CD4-positive, CD25-positive, alpha-beta regulatory T cell (primary cell): ENCODE results near the gene SCN4B. TPM values are rescaled to one million over a fixed set of nuclear protein-coding genes. Genes with fewer than 3 reads are reported as not detected.
"Not testable (repeated sequence)": the region's sequence is repeated elsewhere in the genome, so short reads cannot be mapped to it uniquely, and the experiment has no call there.

Experiments
- ATAC-seq, 2 donors: fragments of 150-1000 bp; cut with Tn5 transposase; one replicate each; pipeline ENCODE4 v1.10.0; 2021; ENCODE audit warnings: low read depth in 2 of 2, moderate number of reproducible peaks in 2 of 2, moderate library complexity in 1 of 2
- DNase-seq, 3 donors: peaks; one replicate each; pipeline versions ENCODE4 v3.0.0 to v3.0.0-alpha.2; 2012 to 2022; ENCODE audit warnings: mixed read lengths in 1 of 3
- H3K27ac ChIP-seq: one replicate; pipeline ENCODE4 v1.7.0; 2013; ENCODE audit warnings: mild to moderate bottlenecking, low read length; ENCODE audit not compliant: insufficient read depth, poor library complexity, severe bottlenecking
- H3K27me3 ChIP-seq: one replicate; pipeline ENCODE4 v1.7.0; 2013; ENCODE audit warnings: low read length; ENCODE audit not compliant: control insufficient read depth, insufficient read depth
- H3K36me3 ChIP-seq: one replicate; pipeline ENCODE4 v1.7.0; 2013; ENCODE audit warnings: mild to moderate bottlenecking, low read length, moderate library complexity; ENCODE audit not compliant: control insufficient read depth, insufficient read depth
- H3K4me1 ChIP-seq: 2 replicates; pipeline ENCODE4 v1.7.0; 2013; ENCODE audit warnings: mild to moderate bottlenecking, low read length; ENCODE audit not compliant: insufficient read depth, control insufficient read depth, poor library complexity, severe bottlenecking
- H3K4me3 ChIP-seq: one replicate; pipeline ENCODE4 v1.7.0; 2013; ENCODE audit warnings: low read depth, mild to moderate bottlenecking, low read length, moderate library complexity
- H3K9me3 ChIP-seq, 2 experiments: 1 replicate in 1 of 2; 2 replicates in 1 of 2; pipeline ENCODE4 v1.7.0; 2013; ENCODE audit warnings: low read length in 2 of 2, mild to moderate bottlenecking in 1 of 2, moderate library complexity in 1 of 2; ENCODE audit not compliant: control insufficient read depth in 2 of 2
- H3K27ac Mint-ChIP-seq, 3 donors: one replicate each; pipeline ENCODE4 v1.8.0; 2020 to 2022; ENCODE audit warnings: mild to moderate bottlenecking in 3 of 3, mixed read lengths in 3 of 3, moderate library complexity in 2 of 3
- H3K27me3 Mint-ChIP-seq: one replicate; pipeline ENCODE4 v1.8.0; 2022; ENCODE audit warnings: mild to moderate bottlenecking, mixed read lengths
- H3K36me3 Mint-ChIP-seq: one replicate; pipeline ENCODE4 v1.8.0; 2020; ENCODE audit warnings: mixed read lengths
- H3K4me1 Mint-ChIP-seq, 4 donors: one replicate each; pipeline ENCODE4 v1.8.0; 2020 to 2022; ENCODE audit warnings: mixed read lengths in 4 of 4, mild to moderate bottlenecking in 1 of 4
- H3K4me3 Mint-ChIP-seq, 4 donors: one replicate each; pipeline ENCODE4 v1.8.0; 2020 to 2022; ENCODE audit warnings: mild to moderate bottlenecking in 4 of 4, mixed read lengths in 4 of 4, moderate library complexity in 3 of 4
- H3K9me3 Mint-ChIP-seq, 7 donors: one replicate each; pipeline ENCODE4 v1.8.0; 2020 to 2022; ENCODE audit warnings: mixed read lengths in 7 of 7, mild to moderate bottlenecking in 3 of 7, moderate library complexity in 2 of 7
- polyA plus RNA-seq, 4 donors: library from polyadenylated mRNA; unstranded; fragments of 300-500 nt; fragmentation: Illumina TruSeq; gene quantifications; one replicate each; pipeline ENCODE4 v1.2.3, GENCODE V29; 2021
- total RNA-seq: library from RNA; stranded (reverse); gene quantifications from one replicate; pipeline ENCODE4 v1.2.3, GENCODE V29; 2022

Gene SCN4B
- total and polyA plus RNA-seq, 5 donors from 2014 or later = not detected

DNA sequence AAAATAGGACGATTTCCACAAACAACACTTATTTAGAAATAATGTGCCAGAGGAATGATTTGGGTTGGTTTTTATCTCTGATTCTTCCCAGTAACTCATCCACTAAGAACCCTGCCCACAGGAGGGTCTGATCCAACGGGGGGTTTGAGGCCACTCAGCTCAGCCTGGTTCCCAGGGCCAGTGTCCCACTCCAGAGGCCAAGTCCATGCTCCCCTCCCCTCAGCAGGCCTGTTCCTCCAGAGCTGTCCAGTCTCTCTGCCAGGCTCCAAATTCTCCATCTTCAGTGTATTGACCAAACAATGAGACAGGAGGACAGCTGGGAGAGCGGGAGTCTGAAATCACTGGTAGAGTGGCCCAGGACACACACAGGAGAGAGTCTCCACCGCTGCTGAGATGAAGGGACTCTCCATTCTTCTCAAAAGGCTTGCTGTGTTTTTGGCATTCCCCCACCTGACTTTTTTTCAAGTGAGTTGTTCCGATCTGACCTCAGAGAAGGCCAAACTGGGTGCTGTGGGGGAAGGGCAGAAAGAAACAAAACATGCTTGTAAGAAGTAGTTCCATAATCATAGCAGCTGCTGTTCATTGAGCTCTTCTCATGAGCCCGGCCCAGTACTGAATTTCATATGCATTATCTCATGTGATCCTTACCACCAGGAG is 41.4 kb upstream of the SCN4B start:
- no peak for ATAC-seq
- H3K9me3 ChIP-seq = no peaks in the 10 kb centered on the region
- H3K27me3 ChIP-seq = no peaks in the 10 kb centered on the region
- H3K4me1 Mint-ChIP-seq = peaks cover 0 to 6% (median 5%) of the 10 kb centered on the region in 4 donors
- H3K36me3 Mint-ChIP-seq = peaks cover 52% of the 10 kb centered on the region
- H3K27me3 Mint-ChIP-seq = peaks cover 8% of the 10 kb centered on the region
- no peak overlapping the region for H3K4me3 Mint-ChIP-seq
- peaks cover 49% of the 10 kb centered on the region for H3K36me3 ChIP-seq
- H3K4me1 ChIP-seq = no peaks in the 10 kb centered on the region
- H3K27ac ChIP-seq = no peak overlapping the region
- no peak for DNase-seq
- H3K9me3 Mint-ChIP-seq = peaks cover 0 to 4% (median 0%) of the 10 kb centered on the region in 7 donors
- no peak overlapping the region for H3K4me3 ChIP-seq
- no peak overlapping the region for H3K27ac Mint-ChIP-seq

- not testable (repeated sequence) for H3K27ac Mint-ChIP-seq, H3K4me1 Mint-ChIP-seq, ATAC-seq, H3K4me1 ChIP-seq, H3K27me3 Mint-ChIP-seq, H3K27me3 ChIP-seq, H3K4me3 ChIP-seq, DNase-seq, H3K9me3 Mint-ChIP-seq, H3K4me3 Mint-ChIP-seq, H3K9me3 ChIP-seq, H3K27ac ChIP-seq
- peaks cover 47% of the 10 kb centered on the region for H3K36me3 Mint-ChIP-seq
- peaks cover 45% of the 10 kb centered on the region for H3K36me3 ChIP-seq
These were observed 40.2 kb upstream of the SCN4B start for GRCh38 chr11:118192817-118193216.

DNA sequence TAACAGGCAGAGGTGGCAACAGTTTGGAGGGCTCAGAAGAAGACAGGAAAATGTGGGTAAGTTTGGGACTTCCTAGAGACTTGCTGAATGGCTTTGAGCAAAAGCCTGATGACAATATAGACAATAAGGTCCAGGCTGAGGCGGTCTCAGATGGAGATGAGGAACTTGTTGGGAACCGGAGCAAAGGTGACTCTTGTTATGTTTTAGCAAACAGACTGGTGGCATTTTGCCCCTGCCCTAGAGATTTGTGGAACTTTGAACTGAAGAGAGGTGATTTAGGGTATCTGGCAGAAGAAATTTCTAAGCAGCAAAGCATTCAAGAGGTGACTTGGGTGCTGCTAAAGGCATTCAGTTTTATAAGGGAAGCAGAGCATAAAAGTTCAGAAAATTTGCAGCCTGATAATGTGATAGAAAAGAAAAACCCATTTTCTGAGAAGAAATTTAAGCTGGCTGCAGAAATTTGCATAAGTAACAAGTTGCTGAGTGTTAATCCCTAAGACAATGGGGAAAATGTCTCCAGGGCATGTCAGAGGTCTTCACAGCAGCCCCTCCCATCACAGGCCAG is 38.4 kb upstream of the SCN4B start:
- H3K9me3 Mint-ChIP-seq, H3K4me3 Mint-ChIP-seq, H3K4me1 Mint-ChIP-seq, H3K9me3 ChIP-seq, H3K27ac Mint-ChIP-seq, H3K4me1 ChIP-seq, H3K27ac ChIP-seq, ATAC-seq, H3K27me3 ChIP-seq, DNase-seq, H3K4me3 ChIP-seq: not testable (repeated sequence)
- peaks cover 39% of the 10 kb centered on the region for H3K36me3 Mint-ChIP-seq
- H3K36me3 ChIP-seq = peaks cover 33% of the 10 kb centered on the region
- H3K27me3 Mint-ChIP-seq = peaks cover 16% of the 10 kb centered on the region

DNA sequence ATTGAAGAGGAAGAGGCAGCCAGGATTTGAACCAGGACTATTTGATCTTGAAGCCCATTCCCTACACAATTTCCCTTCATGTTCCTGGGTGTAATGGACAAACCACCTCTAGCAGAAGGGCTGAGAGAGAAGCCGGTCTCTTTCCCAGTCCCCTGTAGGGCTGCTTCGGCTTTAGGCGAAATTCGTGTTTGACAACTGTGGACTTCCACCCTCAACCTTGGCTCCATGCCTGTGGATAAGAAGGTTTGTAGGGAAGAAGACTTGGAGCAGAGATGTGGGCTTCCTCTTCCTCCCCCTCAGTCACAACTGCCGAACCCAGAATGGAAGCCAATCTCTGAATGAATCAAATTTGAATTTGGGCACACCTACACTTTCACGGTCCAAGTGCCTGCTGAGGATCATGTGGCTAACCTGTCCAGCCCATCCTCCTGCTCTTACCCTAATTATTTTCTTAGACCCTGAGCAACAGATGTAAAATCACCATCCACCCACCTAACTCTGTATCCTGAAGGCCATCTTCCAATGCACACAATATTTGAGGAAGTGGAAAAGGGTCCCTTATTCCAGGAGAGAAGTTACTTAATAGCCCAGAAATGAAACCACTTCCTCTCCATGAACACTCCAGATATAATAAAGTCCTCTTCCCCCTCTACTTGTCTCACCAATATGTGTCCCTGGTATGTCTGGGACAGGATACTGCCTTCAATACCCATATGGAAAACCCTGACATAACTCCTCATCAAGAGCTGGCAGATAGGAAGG is 33.9 kb upstream of the SCN4B start:
- Mint-ChIP-seq H3K27ac (no peak overlapping the region), H3K4me3 (no peak overlapping the region), H3K4me1 (no peaks in the 10 kb centered on the region), H3K27me3 (peaks cover 22% of the 10 kb centered on the region), H3K36me3 (peaks cover 6% of the 10 kb centered on the region), H3K9me3 (peaks cover 0 to 4% (median 0%) of the 10 kb centered on the region in 7 donors)
- H3K9me3 ChIP-seq = no peaks in the 10 kb centered on the region
- H3K27me3 ChIP-seq = peaks cover 7% of the 10 kb centered on the region
- H3K36me3 ChIP-seq = no peaks in the 10 kb centered on the region
- DNase-seq (no peak), ATAC-seq (no peak)
- no peak overlapping the region for H3K27ac ChIP-seq
- no peak overlapping the region for H3K4me3 ChIP-seq
- no peaks in the 10 kb centered on the region for H3K4me1 ChIP-seq

DNA sequence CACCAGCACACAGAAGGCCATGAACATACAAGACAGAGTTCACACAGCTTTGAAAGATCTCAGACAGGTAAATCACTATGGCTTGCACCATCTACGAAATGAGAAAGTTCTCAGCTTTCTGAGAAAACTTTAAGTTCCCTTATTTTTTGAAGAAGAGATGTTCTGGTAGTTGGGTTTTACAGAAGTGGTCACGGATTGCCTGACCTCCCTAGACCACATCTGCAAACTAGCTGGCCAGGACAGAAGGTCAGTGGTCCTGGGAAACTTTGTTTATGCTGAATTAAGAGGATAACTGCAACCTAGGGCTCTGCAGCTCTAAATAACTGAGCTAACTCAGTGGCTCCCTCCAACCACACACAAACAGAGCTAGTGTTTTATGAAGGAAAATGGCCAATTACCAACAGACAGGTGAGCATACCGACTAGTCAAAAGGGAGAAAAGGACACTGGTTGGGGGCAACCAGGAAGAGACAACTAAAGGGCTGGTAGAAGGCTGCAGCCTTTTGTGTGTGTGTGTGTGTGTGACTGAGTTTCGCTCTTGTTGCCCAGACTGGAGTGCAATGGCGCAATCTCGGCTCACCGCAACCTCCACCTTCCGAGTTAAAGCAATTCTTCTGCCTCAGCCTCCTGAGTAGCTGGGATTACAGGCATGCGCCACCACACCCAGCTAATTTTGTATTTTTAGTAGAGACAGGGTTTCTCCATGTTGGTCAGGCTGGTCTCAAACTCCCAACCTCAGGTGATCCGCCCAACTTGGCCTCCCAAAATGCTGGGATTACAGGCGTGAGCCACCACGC is 32.4 kb upstream of the SCN4B start:
- DNase-seq = no peak
- Histone ChIP-seq H3K27ac (no peak overlapping the region), H3K36me3 (no peaks in the 10 kb centered on the region), H3K9me3 (no peaks in the 10 kb centered on the region), H3K27me3 (peaks cover 7% of the 10 kb centered on the region), H3K4me3 (no peak overlapping the region), H3K4me1 (no peaks in the 10 kb centered on the region)
- H3K4me3 Mint-ChIP-seq = no peak overlapping the region
- ATAC-seq = no peak
- peaks cover 0 to 3% (median 0%) of the 10 kb centered on the region in 7 donors for H3K9me3 Mint-ChIP-seq
- peaks cover 21% of the 10 kb centered on the region for H3K27me3 Mint-ChIP-seq
- H3K4me1 Mint-ChIP-seq = no peaks in the 10 kb centered on the region
- no peaks in the 10 kb centered on the region for H3K36me3 Mint-ChIP-seq
- no peak overlapping the region for H3K27ac Mint-ChIP-seq

DNA sequence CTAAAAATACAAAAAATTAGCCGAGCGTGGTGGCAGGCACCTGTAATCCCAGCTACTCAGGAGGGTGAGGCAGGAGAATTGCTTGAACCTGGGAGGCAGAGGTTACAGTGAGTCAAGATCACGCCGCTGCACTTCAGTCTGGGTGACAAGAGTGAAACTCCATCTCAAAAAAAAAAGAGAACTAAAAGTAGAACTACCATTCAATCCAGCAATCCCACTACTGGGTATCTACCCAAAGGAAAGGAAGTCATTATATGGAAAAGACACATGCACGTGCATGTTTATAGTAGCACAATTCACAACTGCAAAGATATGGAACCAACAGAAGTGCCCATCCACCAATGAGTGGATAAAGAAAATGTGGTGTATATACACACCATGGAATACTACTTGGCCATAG is 31.1 kb upstream of the SCN4B start:
- not testable (repeated sequence) for H3K9me3 ChIP-seq, H3K36me3 Mint-ChIP-seq, H3K4me1 ChIP-seq, H3K4me3 Mint-ChIP-seq, H3K27ac Mint-ChIP-seq, H3K36me3 ChIP-seq, H3K27me3 ChIP-seq, H3K9me3 Mint-ChIP-seq, DNase-seq, H3K27ac ChIP-seq, H3K4me3 ChIP-seq, H3K4me1 Mint-ChIP-seq, ATAC-seq
- peaks cover 17% of the 10 kb centered on the region for H3K27me3 Mint-ChIP-seq

GRCh38 chr11:118180300-118180703 is 27.7 kb upstream of the SCN4B start:
- Histone ChIP-seq H3K4me1 (no peaks in the 10 kb centered on the region), H3K36me3 (no peaks in the 10 kb centered on the region)

More at GRCh38 chr11:118180300-118180703, 27.7 kb upstream of the SCN4B start:
- H3K4me3 Mint-ChIP-seq = no peak overlapping the region
- Histone ChIP-seq H3K27me3 (peaks cover 2% of the 10 kb centered on the region), H3K27ac (no peak overlapping the region), H3K9me3 (no peaks in the 10 kb centered on the region), H3K4me3 (no peak overlapping the region)
- peaks cover 0 to 1% (median 0%) of the 10 kb centered on the region in 7 donors for H3K9me3 Mint-ChIP-seq
- DNase-seq (peak in 1 of 3 donors; percentile 20), ATAC-seq (no peak)
- no peaks in the 10 kb centered on the region for H3K36me3 Mint-ChIP-seq
- no peak overlapping the region for H3K27ac Mint-ChIP-seq
- H3K4me1 Mint-ChIP-seq = no peaks in the 10 kb centered on the region
- H3K27me3 Mint-ChIP-seq = peaks cover 28% of the 10 kb centered on the region
